ENCODE results near the gene LPAR3.

DNA sequence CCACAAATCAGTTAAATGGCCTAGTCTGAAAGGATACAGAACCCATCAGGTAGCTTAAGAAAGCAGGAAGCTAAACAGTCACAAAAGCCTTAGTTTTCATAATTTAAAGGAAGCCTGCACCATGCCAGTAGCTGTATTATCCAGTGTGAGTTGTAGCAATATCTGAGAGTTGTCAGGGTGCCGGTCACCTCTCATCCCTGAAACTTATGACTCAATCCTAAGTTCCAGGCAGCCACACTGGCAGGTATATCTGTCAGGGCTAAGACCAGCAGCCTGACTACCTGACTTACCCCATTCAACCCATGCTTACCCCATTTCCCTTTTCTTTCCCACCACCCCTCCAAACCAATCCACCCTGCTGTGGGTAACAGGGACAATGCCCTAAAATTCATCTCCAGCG, 37.8 kb upstream of the LPAR3 start:
- TF ChIP-seq, protein P1, sequence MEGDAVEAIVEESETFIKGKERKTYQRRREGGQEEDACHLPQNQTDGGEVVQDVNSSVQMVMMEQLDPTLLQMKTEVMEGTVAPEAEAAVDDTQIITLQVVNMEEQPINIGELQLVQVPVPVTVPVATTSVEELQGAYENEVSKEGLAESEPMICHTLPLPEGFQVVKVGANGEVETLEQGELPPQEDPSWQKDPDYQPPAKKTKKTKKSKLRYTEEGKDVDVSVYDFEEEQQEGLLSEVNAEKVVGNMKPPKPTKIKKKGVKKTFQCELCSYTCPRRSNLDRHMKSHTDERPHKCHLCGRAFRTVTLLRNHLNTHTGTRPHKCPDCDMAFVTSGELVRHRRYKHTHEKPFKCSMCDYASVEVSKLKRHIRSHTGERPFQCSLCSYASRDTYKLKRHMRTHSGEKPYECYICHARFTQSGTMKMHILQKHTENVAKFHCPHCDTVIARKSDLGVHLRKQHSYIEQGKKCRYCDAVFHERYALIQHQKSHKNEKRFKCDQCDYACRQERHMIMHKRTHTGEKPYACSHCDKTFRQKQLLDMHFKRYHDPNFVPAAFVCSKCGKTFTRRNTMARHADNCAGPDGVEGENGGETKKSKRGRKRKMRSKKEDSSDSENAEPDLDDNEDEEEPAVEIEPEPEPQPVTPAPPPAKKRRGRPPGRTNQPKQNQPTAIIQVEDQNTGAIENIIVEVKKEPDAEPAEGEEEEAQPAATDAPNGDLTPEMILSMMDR (conservative IDR thresholded peaks at IDR 0.05; ENCODE audit: low read depth, low read length): no peak
- no peak for TF ChIP-seq EZH2 (IDR thresholded peaks at IDR 0.05; ENCODE audit: low read length, unreplicated experiment)

Data from PC-3 (cell line).